HG03045 (cell line): Measurements from ENCODE around the gene BRD9.
"Not testable (repeated sequence)": the region's sequence is repeated elsewhere in the genome, so short reads cannot be mapped to it uniquely, and the experiment has no call there.

Experiments
- ATAC-seq: cut with Tn5 transposase; IDR thresholded peaks from one replicate; pipeline ENCODE4 v1.9.1; 2021; ENCODE audit warnings: mild to moderate bottlenecking, moderate library complexity; ENCODE audit not compliant: unreplicated experiment

The BRD9 gene

GRCh38 chr5:881551-881935, 11.1 kb downstream of the BRD9 start:
- ATAC-seq: no peak

DNA sequence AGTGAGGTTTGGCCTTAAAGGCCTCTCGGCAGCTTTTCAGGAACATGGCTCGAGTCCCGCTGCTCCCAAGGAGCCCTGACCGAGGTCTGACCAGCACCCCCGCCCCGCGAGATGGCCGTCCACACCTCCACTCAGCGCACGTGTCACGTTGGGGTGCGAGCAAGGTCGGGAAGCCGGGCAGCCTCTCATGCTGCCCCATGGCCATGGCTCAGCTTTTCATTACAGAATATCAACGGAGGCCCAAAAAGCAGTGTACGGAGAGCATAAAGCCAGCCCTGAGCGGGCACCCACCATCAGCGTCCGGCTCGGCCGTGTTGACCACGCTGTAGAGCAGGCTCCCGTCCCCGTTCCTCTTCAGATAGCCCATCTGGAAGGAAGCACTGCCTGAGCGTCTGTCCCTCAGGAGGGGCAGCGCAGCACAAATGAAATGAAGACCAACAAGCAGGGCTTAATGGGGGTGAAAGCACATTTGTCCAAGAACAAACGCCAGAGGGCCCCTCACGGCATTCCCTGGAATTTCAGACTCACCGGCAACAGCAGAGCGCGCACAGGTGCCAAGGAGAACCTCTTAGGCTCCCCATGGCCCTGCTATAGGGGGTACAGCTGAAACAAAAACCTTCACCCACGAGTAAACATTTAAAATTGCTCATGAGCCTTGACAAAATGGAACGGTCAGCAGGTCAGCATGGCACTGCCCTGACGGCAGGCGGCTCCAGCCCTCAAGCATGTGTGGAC, 11.6 kb downstream of the BRD9 start:
- no peak for ATAC-seq

DNA sequence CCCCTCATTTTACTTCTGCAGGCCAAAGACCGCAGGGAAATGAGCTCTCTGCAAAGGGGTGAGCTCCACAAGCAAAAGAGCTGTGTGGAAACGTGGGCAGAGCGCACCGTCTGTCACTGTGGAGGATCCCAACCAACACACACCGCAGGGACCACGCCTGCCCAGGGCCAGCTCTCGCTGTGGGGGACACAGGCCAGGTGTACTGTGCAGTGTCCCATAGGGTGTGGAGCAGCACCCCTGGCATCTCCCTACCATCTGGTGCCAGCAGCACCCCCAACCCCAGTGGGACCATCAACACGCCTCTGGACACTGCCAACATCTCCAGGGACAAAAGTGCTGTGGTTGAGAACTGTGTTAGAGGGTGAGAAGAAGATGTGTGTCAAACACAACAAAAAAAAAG, 13.9 kb downstream of the BRD9 start:
- ATAC-seq: not testable (repeated sequence)

DNA sequence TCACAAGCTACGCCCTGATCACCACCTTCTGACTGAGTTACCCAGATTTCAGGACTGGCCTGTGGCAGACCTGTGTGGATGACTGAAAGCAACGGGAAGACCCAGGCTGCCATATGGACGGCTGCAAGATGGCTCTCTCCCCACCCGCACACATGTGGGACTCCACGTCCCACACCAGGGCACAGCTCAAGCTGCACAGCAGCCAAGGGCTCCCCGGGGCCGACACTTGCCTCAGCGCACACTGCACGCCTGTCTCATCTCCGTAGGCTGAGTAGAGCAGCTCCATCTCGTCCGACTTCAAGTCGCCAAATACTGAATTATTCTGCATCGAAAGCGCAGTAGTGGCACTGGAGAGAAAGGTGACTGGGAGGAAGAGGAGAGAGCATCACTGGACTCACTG, 14.5 kb downstream of the BRD9 start:
- ATAC-seq: no peak

- ATAC-seq: no peak
These were observed 15.9 kb downstream of the BRD9 start for GRCh38 chr5:876398-877365.

- no peak for ATAC-seq
These were observed 16.7 kb downstream of the BRD9 start for GRCh38 chr5:875931-876330.

GRCh38 chr5:873328-873727, 19.3 kb downstream of the BRD9 start:
- ATAC-seq: no peak

DNA sequence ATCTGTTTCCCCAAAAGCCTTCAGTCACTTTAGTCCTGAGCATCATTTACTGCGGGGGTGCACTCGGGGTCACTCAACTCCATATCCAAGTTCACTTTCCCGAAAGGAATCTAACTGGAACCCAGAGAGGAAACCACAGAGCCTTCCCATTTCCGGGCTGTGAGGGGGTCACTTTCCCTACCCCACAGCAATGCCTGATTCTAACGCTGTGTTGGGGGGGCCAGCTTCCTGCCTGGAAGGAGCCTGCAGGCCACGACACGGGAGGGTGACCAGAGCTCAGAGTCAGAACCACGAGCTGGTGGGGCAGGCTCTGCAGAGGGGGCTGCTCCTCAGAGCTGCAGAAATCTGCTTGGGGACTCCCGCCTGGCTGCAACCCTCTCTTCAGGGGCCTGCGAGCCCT, 20.3 kb downstream of the BRD9 start:
- ATAC-seq: no peak

DNA sequence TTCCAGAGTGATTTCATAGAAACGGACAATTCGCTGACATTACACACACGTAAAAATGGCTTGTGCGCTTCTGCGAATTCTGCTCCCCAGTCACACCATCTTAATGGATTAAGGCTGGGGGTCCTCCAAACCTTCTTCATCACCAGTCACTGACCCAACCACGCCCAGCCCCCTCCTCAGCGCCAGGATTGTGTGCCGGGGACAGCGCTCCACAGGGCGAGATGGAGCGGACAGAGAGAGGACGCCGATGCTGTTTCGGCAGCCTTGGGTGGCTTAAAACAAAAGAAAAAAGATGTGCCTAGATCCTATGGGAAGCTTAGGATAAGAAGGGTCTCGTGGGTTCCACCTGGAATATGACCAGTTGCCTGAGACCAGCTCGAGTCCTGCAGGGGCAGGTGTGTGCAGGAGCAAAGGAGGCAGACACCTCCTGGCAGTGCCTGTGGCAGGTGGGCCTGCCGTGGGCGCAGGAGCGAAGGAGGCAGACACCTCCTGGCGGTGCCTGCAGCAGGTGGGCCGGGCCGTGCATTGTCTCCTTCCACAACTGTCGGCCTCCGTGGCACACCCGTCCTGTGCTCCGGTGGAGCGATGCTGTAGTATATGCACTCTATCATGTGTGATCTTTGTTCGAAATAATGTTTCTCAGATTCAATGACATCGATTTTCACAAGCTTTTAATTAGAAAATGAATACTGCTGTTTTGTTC, 20.9 kb downstream of the BRD9 start:
- no peak for ATAC-seq

DNA sequence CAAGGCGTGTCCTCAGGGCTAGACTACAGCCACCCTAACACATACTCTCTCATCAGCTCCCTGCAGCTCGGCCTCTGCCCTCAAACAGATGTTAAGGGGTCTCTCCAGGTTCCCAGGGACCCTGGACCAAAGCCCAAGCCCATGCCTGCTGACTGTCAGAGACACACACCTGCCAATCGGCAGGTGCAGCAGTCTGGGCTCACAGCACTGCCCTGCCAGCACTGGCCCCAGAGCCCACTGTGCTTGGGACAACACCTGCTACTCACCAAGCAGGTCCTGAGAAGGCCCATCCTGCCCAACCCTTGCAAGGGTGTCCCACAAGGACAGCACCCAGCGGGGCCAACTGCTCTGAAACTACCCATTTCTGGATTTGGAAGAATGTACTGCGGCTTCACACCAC, 21.6 kb downstream of the BRD9 start:
- ATAC-seq: no peak

DNA sequence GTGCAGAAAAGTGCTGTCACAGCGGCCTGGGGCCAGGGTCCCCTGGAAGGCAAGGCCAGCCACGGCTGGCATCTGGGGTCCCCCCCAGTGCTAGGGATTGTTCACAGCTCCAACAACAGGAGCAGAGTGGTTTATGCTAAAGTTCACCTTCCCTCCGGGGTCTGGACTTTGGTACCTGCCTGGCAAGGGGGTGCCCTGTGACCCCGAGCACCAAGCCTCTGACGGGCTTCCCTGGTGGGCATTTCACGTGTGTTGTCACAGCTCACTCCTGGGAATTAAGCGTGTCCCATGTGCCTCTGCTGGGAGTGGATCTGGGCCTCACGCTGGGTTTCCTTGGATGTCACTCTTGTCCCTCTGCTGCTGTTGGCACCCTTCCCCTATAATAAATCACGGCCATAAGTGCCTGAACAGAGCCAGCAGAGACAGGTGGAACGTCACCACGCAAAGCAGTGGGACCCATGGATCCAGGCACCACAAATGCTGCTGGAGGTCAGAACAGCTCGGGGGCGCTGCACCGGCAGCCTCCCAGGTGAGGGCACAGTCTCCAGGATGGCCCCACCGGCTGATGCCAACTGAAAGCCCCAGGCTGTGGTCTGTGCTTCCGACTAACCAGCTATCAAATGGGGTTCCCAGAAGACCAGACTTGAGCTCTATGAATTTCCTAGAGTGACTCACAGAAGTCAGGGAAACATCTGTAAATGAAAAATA, 24.0 kb downstream of the BRD9 start:
- ATAC-seq: no peak

- ATAC-seq: no peak
These were observed 25.2 kb downstream of the BRD9 start for GRCh38 chr5:867300-867870.

GRCh38 chr5:865771-866170, 26.8 kb downstream of the BRD9 start:
- ATAC-seq: no peak

DNA sequence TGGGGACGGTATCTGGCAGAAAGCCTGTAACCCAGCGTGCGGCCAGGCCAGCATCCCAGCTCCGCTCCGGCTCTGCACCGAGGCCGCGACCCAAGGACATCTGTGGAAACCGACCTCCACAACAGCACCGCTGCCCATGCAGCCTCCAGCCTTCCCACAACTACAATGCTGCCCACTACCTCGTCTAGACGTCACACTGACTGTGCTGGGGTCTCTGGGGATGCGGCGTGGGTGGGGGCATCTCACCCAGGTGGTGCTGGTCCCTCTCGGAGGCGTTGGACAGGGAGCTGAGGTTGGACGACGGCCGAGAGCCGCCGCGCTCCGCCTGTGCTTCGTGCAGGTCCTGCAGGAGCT, 27.5 kb downstream of the BRD9 start:
- no peak for ATAC-seq

- no peak for ATAC-seq
These were observed 28.0 kb downstream of the BRD9 start for GRCh38 chr5:864492-865167.

GRCh38 chr5:863244-863805, 29.3 kb downstream of the BRD9 start:
- ATAC-seq: no peak

GRCh38 chr5:862367-863243, 30.0 kb downstream of the BRD9 start:
- no peak for ATAC-seq

- ATAC-seq: no peak
These were observed 30.9 kb downstream of the BRD9 start for GRCh38 chr5:861442-862366.
